CD4-positive, alpha-beta memory T cell (primary cell): ENCODE measurements around the gene LFNG. TPM values are rescaled to one million over a fixed set of nuclear protein-coding genes. Genes with fewer than 3 reads are reported as not detected.
"Not testable (repeated sequence)": the region's sequence is repeated elsewhere in the genome, so short reads cannot be mapped to it uniquely, and the experiment has no call there.

ENCODE experiments used
- CTCF ChIA-PET: fragments of 350-600 bp; sonication (Branson Sonifier 250); formaldehyde crosslinking; loops from one replicate; lab custom pipeline; 2021; ENCODE audit warnings: inconsistent platforms; ENCODE audit not compliant: partially characterized antibody; lab: Charles Lee
- POLR2A ChIA-PET: fragments of 350-600 bp; sonication (Branson Sonifier 250); formaldehyde crosslinking; loops from one replicate; lab custom pipeline; 2021; ENCODE audit not compliant: partially characterized antibody; lab: Charles Lee
- DNase-seq, 5 donors: peaks; one replicate each; pipeline versions ENCODE4 v3.0.0 to v3.0.0-alpha.2; 2020 to 2022; ENCODE audit warnings: mixed read lengths in 1 of 5
- H3K27ac ChIP-seq: one replicate; pipeline ENCODE4 v1.7.0; 2013; ENCODE audit warnings: low read depth, low read length
- H3K27me3 ChIP-seq: 2 replicates; pipeline ENCODE4 v1.7.0; 2013; ENCODE audit warnings: mild to moderate bottlenecking, low read length, moderate library complexity; ENCODE audit not compliant: insufficient read depth
- H3K36me3 ChIP-seq: 2 replicates; pipeline ENCODE4 v1.7.0; 2013; ENCODE audit warnings: mild to moderate bottlenecking, low read length, moderate library complexity; ENCODE audit not compliant: insufficient read depth
- H3K4me1 ChIP-seq: 2 replicates; pipeline ENCODE4 v1.7.0; 2013; ENCODE audit warnings: mild to moderate bottlenecking, low read length, moderate library complexity; ENCODE audit not compliant: insufficient read depth
- H3K4me3 ChIP-seq, 2 donors: one replicate each; pipeline ENCODE4 v1.7.0; 2013; ENCODE audit warnings: low read length in 2 of 2, mild to moderate bottlenecking in 1 of 2
- H3K9me3 ChIP-seq, 2 donors: one replicate each; pipeline ENCODE4 v1.7.0; 2013; ENCODE audit warnings: low read length in 2 of 2, control low read depth in 1 of 2; ENCODE audit not compliant: control insufficient read depth in 1 of 2
- H3K27ac Mint-ChIP-seq, 7 donors: one replicate each; pipeline ENCODE4 v1.8.0; 2020 to 2021; ENCODE audit warnings: mixed read lengths in 7 of 7, mild to moderate bottlenecking in 6 of 7, inconsistent platforms in 3 of 7, moderate library complexity in 3 of 7
- H3K27me3 Mint-ChIP-seq, 2 donors: one replicate each; pipeline ENCODE4 v1.8.0; 2020 to 2021; ENCODE audit warnings: mixed read lengths in 2 of 2
- H3K36me3 Mint-ChIP-seq, 2 donors: one replicate each; pipeline ENCODE4 v1.8.0; 2020 to 2021; ENCODE audit warnings: mixed read lengths in 2 of 2, inconsistent platforms in 1 of 2, mild to moderate bottlenecking in 1 of 2
- H3K4me1 Mint-ChIP-seq, 4 donors: one replicate each; pipeline ENCODE4 v1.8.0; 2020 to 2021; ENCODE audit warnings: mixed read lengths in 4 of 4, mild to moderate bottlenecking in 1 of 4
- H3K4me3 Mint-ChIP-seq, 8 donors: one replicate each; pipeline ENCODE4 v1.8.0; 2020 to 2021; ENCODE audit warnings: mixed read lengths in 8 of 8, mild to moderate bottlenecking in 7 of 8, moderate library complexity in 6 of 8, inconsistent platforms in 3 of 8
- H3K9me3 Mint-ChIP-seq, 8 donors: one replicate each; pipeline ENCODE4 v1.8.0; 2020 to 2021; ENCODE audit warnings: mixed read lengths in 8 of 8, mild to moderate bottlenecking in 5 of 8, inconsistent platforms in 3 of 8, moderate library complexity in 1 of 8
- intact Hi-C: fragments of 100-400 bp; cut with micrococcal nuclease; formaldehyde crosslinking; loops from one replicate; pipeline ENCODE4 v1.15.1; 2023
- polyA plus RNA-seq, 2 donors: library from polyadenylated mRNA; unstranded; fragments of 300-500 nt; fragmentation: Illumina TruSeq; gene quantifications; one replicate each; pipeline ENCODE4 v1.2.3, GENCODE V29; 2021
- total RNA-seq, 2 experiments: library from RNA; stranded (reverse); gene quantifications; one replicate each; pipeline ENCODE4 v1.2.3, GENCODE V29; 2021

LFNG gene
- total and polyA plus RNA-seq, 4 experiments from 2014 or later = 0.09 to 127 (median 64.3) TPM

GRCh38 chr7:2558629-2559282, 39.2 kb downstream of the LFNG start, which contains the start of gene IQCE:
Gene IQCE, plus strand, starts transcription at chr7:2558979. Its CDS starts 203 bp downstream, at chr7:2559182.
- Mint-ChIP-seq H3K4me3 (peak within 1 kb of the TSS; percentile 76 to 82 (median 78)), H3K36me3 (peaks cover 0 to 1% of the 10 kb centered on the region in 2 donors), H3K27ac (peak within 1 kb of the TSS in 6 of 7 donors; percentile 47 to 84 (median 68)), H3K4me1 (peaks cover 12 to 33% (median 23%) of the 10 kb centered on the region in 4 donors), H3K9me3 (no peaks in the 10 kb centered on the region), H3K27me3 (no peaks in the 10 kb centered on the region)
- Histone ChIP-seq H3K27me3 (no peaks in the 10 kb centered on the region), H3K4me3 (peak within 1 kb of the TSS; percentile 14 to 63), H3K36me3 (no peaks in the 10 kb centered on the region), H3K4me1 (peaks cover 37% of the 10 kb centered on the region), H3K27ac (peak within 1 kb of the TSS; percentile 50), H3K9me3 (no peaks in the 10 kb centered on the region)
- ChIA-PET CTCF (interaction anchor here (0.8 to 1.8 kb wide), 4 partner anchors 15 to 90 kb away, joined by 3 to 4 read pairs (median 4); no protein-coding TSS in a partner anchor), POLR2A (interaction anchor here (0.7 to 2.3 kb wide), 11 partner anchors 13 to 152 kb away, joined by 3 to 17 read pairs (median 3); partner anchors contain the start of gene LFNG)
- intact Hi-C loops = loop anchor here (5.0 kb wide), 3 partner anchors 81 to 156 kb away; partner anchors contain the start of genes CHST12 and GRIFIN
- peak; percentile 84 to 88 (median 86) for DNase-seq

GRCh38 chr7:2559283-2559950, 39.8 kb downstream of the LFNG start:
- H3K36me3 ChIP-seq = no peaks in the 10 kb centered on the region
- Mint-ChIP-seq H3K9me3 (no peaks in the 10 kb centered on the region), H3K36me3 (peaks cover 0 to 1% of the 10 kb centered on the region in 2 donors), H3K27ac (peak overlapping the region in 5 of 7 donors; percentile 42 to 84 (median 50)), H3K4me3 (peak overlapping the region; percentile 65 to 82 (median 78)), H3K4me1 (peaks cover 6 to 26% (median 18%) of the 10 kb centered on the region in 4 donors), H3K27me3 (no peaks in the 10 kb centered on the region)
- CTCF ChIA-PET = interaction anchor here (1.1 kb wide), 1 partner anchor 79 kb away, joined by 3 read pairs; no protein-coding TSS in a partner anchor
- H3K27me3 ChIP-seq = no peaks in the 10 kb centered on the region
- peaks cover 30% of the 10 kb centered on the region for H3K4me1 ChIP-seq
- peak overlapping the region; percentile 14 to 63 for H3K4me3 ChIP-seq
- POLR2A ChIA-PET = interaction anchor here (0.6 to 2.3 kb wide), 12 partner anchors 9 to 151 kb away, joined by 3 to 17 read pairs (median 3); partner anchors contain the start of gene LFNG
- H3K27ac ChIP-seq = peak overlapping the region; percentile 50
- peak in 1 of 5 donors; percentile 46 for DNase-seq
- intact Hi-C loops = loop anchor here (5.0 kb wide), 3 partner anchors 82 to 157 kb away; partner anchors contain the start of genes CHST12 and GRIFIN
- no peaks in the 10 kb centered on the region for H3K9me3 ChIP-seq

GRCh38 chr7:2563955-2564354, 44.4 kb downstream of the LFNG start:
- H3K4me3 Mint-ChIP-seq, H3K27ac Mint-ChIP-seq, H3K9me3 Mint-ChIP-seq, H3K4me3 ChIP-seq, DNase-seq, H3K27ac ChIP-seq, H3K9me3 ChIP-seq, H3K36me3 ChIP-seq, H3K36me3 Mint-ChIP-seq, H3K27me3 Mint-ChIP-seq, intact Hi-C loops, H3K27me3 ChIP-seq: not testable (repeated sequence)
- ChIA-PET POLR2A (interaction anchor here (1.3 kb wide), 1 partner anchor 42 kb away, joined by 4 read pairs; no protein-coding TSS in a partner anchor), CTCF (interaction anchor here (0.6 kb wide), 1 partner anchor 137 kb away, joined by 3 read pairs; no protein-coding TSS in a partner anchor)
- H3K4me1 ChIP-seq = peaks cover 17% of the 10 kb centered on the region
- peaks cover 9 to 20% (median 13%) of the 10 kb centered on the region in 4 donors for H3K4me1 Mint-ChIP-seq

- POLR2A ChIA-PET = no interaction called here
- Mint-ChIP-seq H3K9me3 (no peaks in the 10 kb centered on the region), H3K36me3 (peaks cover under 1 to 3% of the 10 kb centered on the region in 2 donors), H3K4me1 (peaks cover 8 to 16% (median 10%) of the 10 kb centered on the region in 4 donors), H3K27me3 (no peaks in the 10 kb centered on the region), H3K4me3 (no peak overlapping the region), H3K27ac (peak overlapping the region in 1 of 7 donors; percentile 62)
- H3K36me3 ChIP-seq = no peaks in the 10 kb centered on the region
- no peaks in the 10 kb centered on the region for H3K9me3 ChIP-seq
- no peak overlapping the region for H3K4me3 ChIP-seq
- H3K27me3 ChIP-seq = no peaks in the 10 kb centered on the region
- H3K27ac ChIP-seq = no peak overlapping the region
- no peak for DNase-seq
- CTCF ChIA-PET = no interaction called here
- intact Hi-C loops = no loop called here
- peaks cover 9% of the 10 kb centered on the region for H3K4me1 ChIP-seq
Observed at GRCh38 chr7:2564970-2565540, 45.5 kb downstream of the LFNG start.

GRCh38 chr7:2566348-2566889, 46.8 kb downstream of the LFNG start:
- no peaks in the 10 kb centered on the region for H3K9me3 Mint-ChIP-seq
- no peaks in the 10 kb centered on the region for H3K9me3 ChIP-seq
- peaks cover 2 to 3% of the 10 kb centered on the region in 2 donors for H3K36me3 Mint-ChIP-seq
- H3K36me3 ChIP-seq = no peaks in the 10 kb centered on the region
- no peaks in the 10 kb centered on the region for H3K27me3 ChIP-seq
- intact Hi-C loops = no loop called here
- peak overlapping the region in 6 of 8 donors; percentile 47 to 81 (median 54) for H3K4me3 Mint-ChIP-seq
- no peak for DNase-seq
- H3K4me1 Mint-ChIP-seq = peaks cover 8 to 15% (median 10%) of the 10 kb centered on the region in 4 donors
- peaks cover 7% of the 10 kb centered on the region for H3K4me1 ChIP-seq
- H3K27me3 Mint-ChIP-seq = no peaks in the 10 kb centered on the region
- H3K27ac ChIP-seq = no peak overlapping the region
- peak overlapping the region in 2 of 7 donors; percentile 35 to 86 for H3K27ac Mint-ChIP-seq
- CTCF ChIA-PET = interaction anchor here (0.6 to 2.5 kb wide), 7 partner anchors 30 to 1355 kb away, joined by 3 to 11 read pairs (median 3); no protein-coding TSS in a partner anchor
- no peak overlapping the region for H3K4me3 ChIP-seq
- POLR2A ChIA-PET = interaction anchor here (1.0 to 1.5 kb wide), 3 partner anchors 44 to 55 kb away, joined by 3 read pairs; no protein-coding TSS in a partner anchor

- Mint-ChIP-seq H3K9me3 (no peaks in the 10 kb centered on the region), H3K4me3 (peak overlapping the region in 7 of 8 donors; percentile 47 to 81 (median 55)), H3K4me1 (peaks cover 8 to 15% (median 10%) of the 10 kb centered on the region in 4 donors), H3K27me3 (no peaks in the 10 kb centered on the region), H3K36me3 (peaks cover 2 to 3% of the 10 kb centered on the region in 2 donors), H3K27ac (peak overlapping the region in 3 of 7 donors; percentile 35 to 86 (median 50))
- Histone ChIP-seq H3K27ac (no peak overlapping the region), H3K36me3 (no peaks in the 10 kb centered on the region), H3K4me1 (peaks cover 7% of the 10 kb centered on the region), H3K27me3 (no peaks in the 10 kb centered on the region), H3K9me3 (no peaks in the 10 kb centered on the region), H3K4me3 (no peak overlapping the region)
- CTCF ChIA-PET = interaction anchor here (0.6 to 2.5 kb wide), 3 partner anchors 29 to 142 kb away, joined by 3 to 11 read pairs (median 8); no protein-coding TSS in a partner anchor
- intact Hi-C loops = no loop called here
- DNase-seq = peak in 3 of 5 donors; percentile 30 to 42 (median 32)
- POLR2A ChIA-PET = interaction anchor here (0.8 to 1.5 kb wide), 5 partner anchors 45 to 58 kb away, joined by 3 read pairs; no protein-coding TSS in a partner anchor
Observed at GRCh38 chr7:2566890-2567678, 47.5 kb downstream of the LFNG start.
